Muscle of back (tissue), 11 donors: ENCODE measurements around the gene DSE. TPM values are rescaled to one million over a fixed set of nuclear protein-coding genes. Genes with fewer than 3 reads are reported as not detected.

Experiments
- DNase-seq, 3 donors: peaks; one replicate each; pipeline versions ENCODE4 v3.0.0 to v3.0.0-alpha.2; 2013
- polyA plus RNA-seq, 10 donors: library from polyadenylated mRNA; unstranded; fragments of 120-200 nt; gene quantifications; one replicate each; pipeline ENCODE4 v1.2.1, GENCODE V29; 2013; ENCODE audit not compliant: insufficient read length in 10 of 10

DSE gene
- polyA plus RNA-seq, 10 donors: 30.3 to 39.2 (median 33.1) TPM

- no peak for DNase-seq
Observed at GRCh38 chr6:116385921-116386320, 15.2 kb downstream of the DSE start.

- DNase-seq: no peak
Observed at GRCh38 chr6:116386581-116387299, 16.0 kb downstream of the DSE start.

GRCh38 chr6:116387374-116387773 is 16.6 kb downstream of the DSE start:
- DNase-seq: no peak

GRCh38 chr6:116388924-116389323 is 18.2 kb downstream of the DSE start:
- no peak for DNase-seq

- DNase-seq: no peak
Observed at GRCh38 chr6:116389357-116389756, 18.6 kb downstream of the DSE start.

GRCh38 chr6:116390581-116390980 is 19.8 kb downstream of the DSE start:
- DNase-seq: no peak

GRCh38 chr6:116392132-116393013 is 21.6 kb downstream of the DSE start:
- DNase-seq: no peak

- no peak for DNase-seq
Observed at GRCh38 chr6:116393430-116393829, 22.7 kb downstream of the DSE start.

GRCh38 chr6:116395647-116396046 is 24.9 kb downstream of the DSE start:
- no peak for DNase-seq

- no peak for DNase-seq
Observed at GRCh38 chr6:116396441-116396840, 25.7 kb downstream of the DSE start.

GRCh38 chr6:116397914-116398313 is 27.2 kb downstream of the DSE start:
- DNase-seq: peak; percentile 48 to 66 (median 59)

GRCh38 chr6:116398316-116399010 is 27.7 kb downstream of the DSE start:
- DNase-seq: peak in 1 of 3 donors; percentile 67

- DNase-seq: no peak
Observed at GRCh38 chr6:116399287-116399686, 28.5 kb downstream of the DSE start.

GRCh38 chr6:116400328-116400727 is 29.6 kb downstream of the DSE start:
- DNase-seq: no peak

- no peak for DNase-seq
Observed at GRCh38 chr6:116402108-116402937, 31.6 kb downstream of the DSE start.

GRCh38 chr6:116403205-116403604 is 32.5 kb downstream of the DSE start:
- DNase-seq: no peak

- DNase-seq: peak in 2 of 3 donors; percentile 66 to 80
Observed at GRCh38 chr6:116404696-116405095, 33.9 kb downstream of the DSE start.

GRCh38 chr6:116405138-116405537 is 34.4 kb downstream of the DSE start:
- DNase-seq: peak; percentile 76 to 90 (median 83)

GRCh38 chr6:116405652-116406356 is 35.1 kb downstream of the DSE start:
- DNase-seq: peak; percentile 59 to 75 (median 64)

GRCh38 chr6:116406678-116407345 is 36.1 kb downstream of the DSE start:
- peak in 1 of 3 donors; percentile 60 for DNase-seq
